Osteoblast (primary cell): ENCODE measurements around the gene HACL1. TPM values are rescaled to one million over a fixed set of nuclear protein-coding genes. Genes with fewer than 3 reads are reported as not detected.

Source experiments
- DNase-seq: peaks from one replicate; pipeline ENCODE4 v3.0.0; 2011; ENCODE audit warnings: low spot score, mixed read lengths; ENCODE audit not compliant: insufficient read length; ENCODE audit errors: missing footprints
- H2AFZ ChIP-seq: 2 replicates; pipeline ENCODE4 v1.6.0; 2011; ENCODE audit warnings: mild to moderate bottlenecking, low read length
- H3K27ac ChIP-seq: 2 replicates; pipeline ENCODE4 v1.5.1; 2011; ENCODE audit warnings: mild to moderate bottlenecking, low read depth, low read length, moderate library complexity
- H3K27me3 ChIP-seq: 2 replicates; pipeline ENCODE4 v1.6.0; 2012; ENCODE audit warnings: mild to moderate bottlenecking, control low read depth, inconsistent platforms, low read length, moderate library complexity; ENCODE audit not compliant: insufficient read depth
- H3K36me3 ChIP-seq: 2 replicates; pipeline ENCODE4 v1.5.1; 2011; ENCODE audit warnings: mild to moderate bottlenecking, low read length, control low read depth, moderate library complexity; ENCODE audit not compliant: insufficient read depth
- H3K4me1 ChIP-seq: 2 replicates; pipeline ENCODE4 v1.5.1; 2011; ENCODE audit warnings: mild to moderate bottlenecking, low read length, control low read depth, moderate library complexity; ENCODE audit not compliant: insufficient read depth
- H3K4me2 ChIP-seq: 2 replicates; pipeline ENCODE4 v1.6.0; 2011; ENCODE audit warnings: mild to moderate bottlenecking, low read length; ENCODE audit not compliant: insufficient read depth
- H3K4me3 ChIP-seq: fragments of 200-600 bp; sonication (generic); 3 replicates; pipeline ENCODE4 v1.5.1; 2012; ENCODE audit warnings: mild to moderate bottlenecking, low read length, inconsistent platforms; ENCODE audit not compliant: insufficient read depth
- H3K79me2 ChIP-seq: 2 replicates; pipeline ENCODE4 v1.6.0; 2012; ENCODE audit warnings: mild to moderate bottlenecking, low read length, control low read depth, inconsistent platforms; ENCODE audit not compliant: insufficient read depth
- H3K9me3 ChIP-seq: 2 replicates; pipeline ENCODE4 v1.5.1; 2011; ENCODE audit warnings: low read depth, low read length, control low read depth
- H4K20me1 ChIP-seq: 2 replicates; pipeline ENCODE4 v1.6.0; 2012; ENCODE audit warnings: mild to moderate bottlenecking, low read length, control low read depth; ENCODE audit not compliant: insufficient read depth
- total RNA-seq: library from RNA; depleted of rRNA; stranded (reverse); fragments of >200 nt; gene quantifications from 2 replicates; pipeline ENCODE4 v1.2.3, GENCODE V29; 2012
- TF ChIP-seq, protein P1 (sequence below): IDR thresholded peaks from 2 replicates; pipeline ENCODE4 v1.5.1; 2011; ENCODE audit warnings: mild to moderate bottlenecking, low read depth, low read length, moderate library complexity; ENCODE audit errors: extremely low read depth

The HACL1 gene
- total RNA-seq, 1 donor = 34.7 TPM

GRCh38 chr3:15563190-15563589, 38.2 kb downstream of the HACL1 start:
- H3K4me2 ChIP-seq = no peak overlapping the region
- H3K27ac ChIP-seq = peak overlapping the region; percentile 26
- H3K9me3 ChIP-seq = no peaks in the 10 kb centered on the region
- H3K79me2 ChIP-seq = no peaks in the 10 kb centered on the region
- H3K27me3 ChIP-seq = no peaks in the 10 kb centered on the region
- H4K20me1 ChIP-seq = no peaks in the 10 kb centered on the region
- peaks cover 49% of the 10 kb centered on the region for H3K36me3 ChIP-seq
- TF ChIP-seq, protein P1, sequence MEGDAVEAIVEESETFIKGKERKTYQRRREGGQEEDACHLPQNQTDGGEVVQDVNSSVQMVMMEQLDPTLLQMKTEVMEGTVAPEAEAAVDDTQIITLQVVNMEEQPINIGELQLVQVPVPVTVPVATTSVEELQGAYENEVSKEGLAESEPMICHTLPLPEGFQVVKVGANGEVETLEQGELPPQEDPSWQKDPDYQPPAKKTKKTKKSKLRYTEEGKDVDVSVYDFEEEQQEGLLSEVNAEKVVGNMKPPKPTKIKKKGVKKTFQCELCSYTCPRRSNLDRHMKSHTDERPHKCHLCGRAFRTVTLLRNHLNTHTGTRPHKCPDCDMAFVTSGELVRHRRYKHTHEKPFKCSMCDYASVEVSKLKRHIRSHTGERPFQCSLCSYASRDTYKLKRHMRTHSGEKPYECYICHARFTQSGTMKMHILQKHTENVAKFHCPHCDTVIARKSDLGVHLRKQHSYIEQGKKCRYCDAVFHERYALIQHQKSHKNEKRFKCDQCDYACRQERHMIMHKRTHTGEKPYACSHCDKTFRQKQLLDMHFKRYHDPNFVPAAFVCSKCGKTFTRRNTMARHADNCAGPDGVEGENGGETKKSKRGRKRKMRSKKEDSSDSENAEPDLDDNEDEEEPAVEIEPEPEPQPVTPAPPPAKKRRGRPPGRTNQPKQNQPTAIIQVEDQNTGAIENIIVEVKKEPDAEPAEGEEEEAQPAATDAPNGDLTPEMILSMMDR = no peak
- DNase-seq = no peak
- H3K4me1 ChIP-seq = no peaks in the 10 kb centered on the region
- no peak overlapping the region for H3K4me3 ChIP-seq
- no peak overlapping the region for H2AFZ ChIP-seq

DNA sequence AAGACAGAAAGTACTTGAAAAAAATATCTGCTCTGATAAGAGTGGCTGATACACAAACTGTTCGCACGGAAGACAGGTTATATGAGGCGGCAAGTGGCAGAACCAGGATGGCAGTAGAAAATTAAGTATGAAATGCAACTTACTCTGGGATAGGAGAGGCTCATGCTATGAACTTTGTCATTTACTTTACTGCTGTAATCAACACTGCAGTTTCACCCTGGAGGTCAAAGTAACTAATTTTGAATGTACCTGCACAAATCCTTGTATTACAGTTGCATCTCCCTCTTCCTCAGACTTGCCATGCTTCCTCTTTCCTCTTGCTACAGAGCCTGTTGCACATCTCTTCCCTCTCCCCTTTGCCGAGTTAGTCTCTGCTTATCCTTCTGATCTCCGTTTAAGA, 38.8 kb downstream of the HACL1 start:
- TF ChIP-seq, protein P1 = no peak
- H2AFZ ChIP-seq = no peak overlapping the region
- H3K27ac ChIP-seq = peak overlapping the region; percentile 26
- H3K4me3 ChIP-seq = no peak overlapping the region
- H3K4me2 ChIP-seq = no peak overlapping the region
- no peaks in the 10 kb centered on the region for H3K79me2 ChIP-seq
- H3K9me3 ChIP-seq = no peaks in the 10 kb centered on the region
- no peaks in the 10 kb centered on the region for H4K20me1 ChIP-seq
- H3K36me3 ChIP-seq = peaks cover 43% of the 10 kb centered on the region
- H3K4me1 ChIP-seq = no peaks in the 10 kb centered on the region
- no peaks in the 10 kb centered on the region for H3K27me3 ChIP-seq
- no peak for DNase-seq

- Histone ChIP-seq H3K27me3 (no peaks in the 10 kb centered on the region), H3K79me2 (no peaks in the 10 kb centered on the region), H3K27ac (no peak overlapping the region), H3K4me1 (no peaks in the 10 kb centered on the region), H3K9me3 (no peaks in the 10 kb centered on the region), H3K36me3 (peaks cover 32% of the 10 kb centered on the region), H3K4me3 (no peak overlapping the region), H3K4me2 (no peak overlapping the region), H2AFZ (no peak overlapping the region), H4K20me1 (no peaks in the 10 kb centered on the region)
- DNase-seq = no peak
- TF ChIP-seq, protein P1 = no peak
These were observed 42.8 kb downstream of the HACL1 start for GRCh38 chr3:15558581-15558980.

DNA sequence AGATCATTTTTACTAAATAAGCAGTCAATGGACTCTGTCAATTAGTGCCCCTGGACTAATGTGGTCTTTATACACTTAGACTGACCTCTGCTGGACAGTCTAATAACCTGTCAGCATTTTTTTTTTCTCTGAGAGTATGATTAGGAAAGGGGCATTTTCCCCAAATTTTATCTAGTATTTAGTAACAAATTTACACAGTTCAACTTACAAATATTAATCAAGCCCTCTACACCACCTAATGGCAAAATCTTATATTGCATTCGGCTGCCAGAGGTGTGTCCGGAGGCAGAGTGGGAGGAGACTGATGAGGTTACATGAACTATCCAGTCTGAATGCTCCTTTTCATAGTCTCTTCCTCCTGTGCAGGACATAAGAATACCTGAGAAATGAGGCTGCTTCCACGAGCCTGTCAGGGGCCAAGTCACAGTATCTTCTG, 43.8 kb downstream of the HACL1 start:
- H3K4me1 ChIP-seq = no peaks in the 10 kb centered on the region
- H3K27me3 ChIP-seq = no peaks in the 10 kb centered on the region
- TF ChIP-seq, protein P1 = peak; percentile 67
- H3K27ac ChIP-seq = no peak overlapping the region
- H2AFZ ChIP-seq = no peak overlapping the region
- H3K4me3 ChIP-seq = no peak overlapping the region
- H3K79me2 ChIP-seq = no peaks in the 10 kb centered on the region
- peaks cover 22% of the 10 kb centered on the region for H3K36me3 ChIP-seq
- no peaks in the 10 kb centered on the region for H4K20me1 ChIP-seq
- H3K4me2 ChIP-seq = peak overlapping the region; percentile 2
- no peaks in the 10 kb centered on the region for H3K9me3 ChIP-seq
- peak; percentile 51 for DNase-seq
